ENCODE data around the gene TOM1.

Gene TOM1

DNA sequence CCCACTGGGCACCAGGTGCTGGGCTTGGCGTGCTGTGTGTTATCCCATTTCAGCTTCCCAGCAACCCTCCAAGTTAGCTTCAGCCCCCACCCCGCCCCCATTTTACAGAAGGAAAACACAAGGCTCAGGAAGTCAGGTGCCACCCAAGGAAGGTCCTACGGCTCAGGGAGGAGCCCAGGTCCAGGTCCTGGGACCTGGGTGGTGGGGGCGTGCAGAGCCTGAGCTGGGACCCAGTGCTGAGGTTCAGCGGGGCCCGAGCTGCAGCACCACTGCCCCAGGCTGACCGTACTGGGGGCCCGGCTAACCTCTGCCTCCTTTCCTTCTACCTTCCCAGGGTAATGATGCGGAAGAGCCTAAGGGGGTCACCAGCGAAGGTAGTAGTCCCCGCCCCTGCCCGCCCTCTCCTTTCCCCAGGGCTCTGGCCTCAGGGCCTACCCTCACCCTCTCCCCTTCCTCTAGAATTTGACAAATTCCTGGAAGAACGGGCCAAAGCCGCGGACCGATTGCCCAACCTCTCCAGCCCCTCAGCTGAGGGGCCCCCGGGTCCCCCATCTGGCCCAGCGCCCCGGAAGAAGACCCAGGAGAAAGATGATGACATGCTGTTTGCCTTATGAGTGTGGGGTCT is 47.0 kb downstream of the TOM1 start:
- no peak for DNase-seq
- Histone ChIP-seq H3K27me3 (replicated peaks) (no peaks in the 10 kb centered on the region), H3K4me3 (ENCODE audit: low read depth, low read length) (no peak overlapping the region), H3K36me3 (replicated peaks) (peaks cover 7% of the 10 kb centered on the region), H3K27ac (no peak overlapping the region)
- TF ChIP-seq, protein P1, sequence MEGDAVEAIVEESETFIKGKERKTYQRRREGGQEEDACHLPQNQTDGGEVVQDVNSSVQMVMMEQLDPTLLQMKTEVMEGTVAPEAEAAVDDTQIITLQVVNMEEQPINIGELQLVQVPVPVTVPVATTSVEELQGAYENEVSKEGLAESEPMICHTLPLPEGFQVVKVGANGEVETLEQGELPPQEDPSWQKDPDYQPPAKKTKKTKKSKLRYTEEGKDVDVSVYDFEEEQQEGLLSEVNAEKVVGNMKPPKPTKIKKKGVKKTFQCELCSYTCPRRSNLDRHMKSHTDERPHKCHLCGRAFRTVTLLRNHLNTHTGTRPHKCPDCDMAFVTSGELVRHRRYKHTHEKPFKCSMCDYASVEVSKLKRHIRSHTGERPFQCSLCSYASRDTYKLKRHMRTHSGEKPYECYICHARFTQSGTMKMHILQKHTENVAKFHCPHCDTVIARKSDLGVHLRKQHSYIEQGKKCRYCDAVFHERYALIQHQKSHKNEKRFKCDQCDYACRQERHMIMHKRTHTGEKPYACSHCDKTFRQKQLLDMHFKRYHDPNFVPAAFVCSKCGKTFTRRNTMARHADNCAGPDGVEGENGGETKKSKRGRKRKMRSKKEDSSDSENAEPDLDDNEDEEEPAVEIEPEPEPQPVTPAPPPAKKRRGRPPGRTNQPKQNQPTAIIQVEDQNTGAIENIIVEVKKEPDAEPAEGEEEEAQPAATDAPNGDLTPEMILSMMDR (IDR thresholded peaks at IDR 0.05; ENCODE audit: low read depth, low read length, missing control alignments) = no peak
- in situ Hi-C loops (cut with HindIII; ENCODE audit: low pct_ligation_motif_present, low sequenced_read_pairs) = no loop called here

GRCh38 chr22:35347462-35347861 is 47.8 kb downstream of the TOM1 start:
- H3K36me3 ChIP-seq (replicated peaks) = peaks cover 7% of the 10 kb centered on the region
- H3K4me3 ChIP-seq (ENCODE audit: low read depth, low read length) = no peak overlapping the region
- TF ChIP-seq, protein P1 (IDR thresholded peaks at IDR 0.05; ENCODE audit: low read depth, low read length, missing control alignments) = no peak
- in situ Hi-C loops (cut with HindIII; ENCODE audit: low pct_ligation_motif_present, low sequenced_read_pairs) = no loop called here
- DNase-seq = no peak
- H3K27ac ChIP-seq = no peak overlapping the region
- no peaks in the 10 kb centered on the region for H3K27me3 ChIP-seq (replicated peaks)

DNA sequence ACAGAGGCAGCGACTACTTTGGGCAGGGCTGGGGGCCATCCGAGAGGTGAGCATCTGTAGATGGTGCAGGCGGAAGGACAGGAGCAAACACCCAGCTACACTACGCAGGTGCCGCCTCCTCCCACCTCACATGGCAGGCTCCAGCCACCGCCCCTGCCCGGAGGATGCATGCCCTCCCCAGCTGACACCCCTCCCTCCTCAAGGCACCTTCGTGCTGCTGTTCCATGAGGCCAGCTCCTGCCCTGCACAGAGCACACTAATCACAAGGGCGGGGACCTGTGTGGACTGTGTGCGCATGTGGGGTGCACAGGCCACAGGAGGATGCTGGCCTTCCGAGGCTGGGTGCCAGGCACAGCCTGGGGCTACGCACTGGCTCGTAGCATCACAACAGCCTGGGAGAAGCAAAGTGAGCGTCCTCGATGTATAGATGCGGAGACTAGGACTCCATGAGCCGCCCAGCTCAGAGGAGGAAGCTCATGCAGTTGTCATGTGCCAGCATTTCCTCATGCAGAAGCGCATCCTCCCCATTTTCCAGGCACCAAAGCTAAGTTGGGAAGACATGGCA is 48.4 kb downstream of the TOM1 start:
- no peak overlapping the region for H3K27ac ChIP-seq
- H3K27me3 ChIP-seq (replicated peaks) = no peaks in the 10 kb centered on the region
- TF ChIP-seq, protein P1 (IDR thresholded peaks at IDR 0.05; ENCODE audit: low read depth, low read length, missing control alignments) = no peak
- H3K36me3 ChIP-seq (replicated peaks) = peaks cover 7% of the 10 kb centered on the region
- in situ Hi-C loops (cut with HindIII; ENCODE audit: low pct_ligation_motif_present, low sequenced_read_pairs) = no loop called here
- DNase-seq = no peak
- H3K4me3 ChIP-seq (ENCODE audit: low read depth, low read length) = no peak overlapping the region

DNA sequence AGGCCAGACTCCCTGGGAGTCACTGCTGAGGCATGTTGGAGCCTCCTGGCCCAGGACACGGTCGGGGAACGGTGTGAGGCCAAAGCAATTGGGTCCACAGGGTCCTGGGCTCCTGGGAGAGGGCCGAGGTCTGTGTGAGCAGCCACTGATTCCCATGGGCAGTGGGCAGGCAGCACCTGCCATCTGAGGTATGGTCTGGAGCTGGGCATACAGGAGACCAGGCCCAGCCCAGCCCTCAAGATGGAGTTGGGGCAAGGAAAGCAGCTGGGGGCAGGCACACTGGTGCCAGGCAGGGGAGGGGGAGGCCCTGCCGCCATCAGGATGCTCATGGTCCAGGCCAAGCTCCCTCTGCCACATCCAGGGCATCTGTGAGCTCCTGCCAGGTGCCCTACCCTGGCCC is 49.0 kb downstream of the TOM1 start:
- TF ChIP-seq, protein P1 (IDR thresholded peaks at IDR 0.05; ENCODE audit: low read depth, low read length, missing control alignments) = no peak
- H3K27me3 ChIP-seq (replicated peaks) = no peaks in the 10 kb centered on the region
- H3K4me3 ChIP-seq (ENCODE audit: low read depth, low read length) = no peak overlapping the region
- DNase-seq = no peak
- no peak overlapping the region for H3K27ac ChIP-seq
- in situ Hi-C loops (cut with HindIII; ENCODE audit: low pct_ligation_motif_present, low sequenced_read_pairs) = no loop called here
- H3K36me3 ChIP-seq (replicated peaks) = peaks cover 2% of the 10 kb centered on the region

DNA sequence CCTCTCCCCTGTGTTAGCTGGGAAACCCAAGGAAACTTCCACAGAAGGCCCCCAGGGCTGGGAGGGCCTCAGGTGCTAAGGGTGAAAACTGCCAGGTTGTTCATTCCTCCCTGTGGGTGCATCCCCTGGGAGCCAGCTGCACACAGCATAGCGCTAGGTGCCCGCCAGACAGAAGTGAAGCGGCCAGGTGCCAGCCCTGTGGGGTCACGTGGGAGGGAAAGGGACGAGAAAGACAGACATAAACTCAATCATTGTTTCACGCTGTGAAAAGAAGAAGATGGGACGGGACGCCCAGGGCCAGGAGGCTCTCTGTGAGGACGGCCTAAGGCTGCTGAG is 49.6 kb downstream of the TOM1 start:
- TF ChIP-seq, protein P1 (IDR thresholded peaks at IDR 0.05; ENCODE audit: low read depth, low read length, missing control alignments) = no peak
- H3K27me3 ChIP-seq (replicated peaks) = no peaks in the 10 kb centered on the region
- H3K4me3 ChIP-seq (ENCODE audit: low read depth, low read length) = no peak overlapping the region
- in situ Hi-C loops (cut with HindIII; ENCODE audit: low pct_ligation_motif_present, low sequenced_read_pairs) = no loop called here
- DNase-seq = no peak
- H3K36me3 ChIP-seq (replicated peaks) = no peaks in the 10 kb centered on the region
- no peak overlapping the region for H3K27ac ChIP-seq

Data from brain microvascular endothelial cell (primary cell).